GM18867 (cell line): ENCODE measurements around the gene YOD1.
A peak's percentile ranks its signal among the peaks of the same experiment; 100 is the strongest.
"Not testable (repeated sequence)": the region's sequence is repeated elsewhere in the genome, so short reads cannot be mapped to it uniquely, and the experiment has no call there.

Experiments
- ATAC-seq: cut with Tn5 transposase; IDR thresholded peaks from one replicate; pipeline ENCODE4 v1.9.1; 2021; ENCODE audit warnings: mild to moderate bottlenecking, moderate library complexity; ENCODE audit not compliant: unreplicated experiment

Gene YOD1

GRCh38 chr1:207050480-207051190 lies 373 bp downstream of the YOD1 start:
- ATAC-seq: peak; percentile 53

- ATAC-seq: peak; percentile 43
These were observed 1.0 kb downstream of the YOD1 start for GRCh38 chr1:207049974-207050391.

- ATAC-seq: no peak
These were observed 1.5 kb downstream of the YOD1 start for GRCh38 chr1:207049514-207049913.

- ATAC-seq: no peak
These were observed 2.0 kb downstream of the YOD1 start for GRCh38 chr1:207049054-207049453.

- no peak for ATAC-seq
These were observed 3.0 kb downstream of the YOD1 start for GRCh38 chr1:207048041-207048440.

- no peak for ATAC-seq
These were observed 3.5 kb downstream of the YOD1 start for GRCh38 chr1:207047505-207047904.

- ATAC-seq: no peak
These were observed 5.6 kb downstream of the YOD1 start for GRCh38 chr1:207045453-207045852.

- ATAC-seq: not testable (repeated sequence)
These were observed 9.6 kb downstream of the YOD1 start for GRCh38 chr1:207041397-207041796.

GRCh38 chr1:207040181-207040533 lies 10.9 kb downstream of the YOD1 start:
- ATAC-seq: no peak

- no peak for ATAC-seq
These were observed 11.4 kb downstream of the YOD1 start for GRCh38 chr1:207039380-207040180.

GRCh38 chr1:207036865-207037264 lies 14.1 kb downstream of the YOD1 start:
- ATAC-seq: no peak

- no peak for ATAC-seq
These were observed 15.0 kb downstream of the YOD1 start for GRCh38 chr1:207035877-207036551.

- ATAC-seq: no peak
These were observed 16.0 kb downstream of the YOD1 start for GRCh38 chr1:207034998-207035397.

- no peak for ATAC-seq
These were observed 16.8 kb downstream of the YOD1 start for GRCh38 chr1:207034208-207034607.

- no peak for ATAC-seq
These were observed 17.7 kb downstream of the YOD1 start for GRCh38 chr1:207033302-207033701.

GRCh38 chr1:207032528-207033017 lies 18.4 kb downstream of the YOD1 start, which contains the start of gene C1orf116:
TSS of gene C1orf116 (minus strand) at chr1:207032756. CDS start at chr1:207027598, 5,158 bp downstream.
- ATAC-seq: no peak

GRCh38 chr1:207031632-207032264 lies 19.3 kb downstream of the YOD1 start:
- ATAC-seq: no peak

- ATAC-seq: no peak
These were observed 20.0 kb downstream of the YOD1 start for GRCh38 chr1:207031016-207031415.

- ATAC-seq: no peak
These were observed 20.4 kb downstream of the YOD1 start for GRCh38 chr1:207030522-207031009.

- no peak for ATAC-seq
These were observed 21.1 kb downstream of the YOD1 start for GRCh38 chr1:207029701-207030521.
